Gastroesophageal sphincter (tissue), 4 donors: ENCODE results near the gene FYCO1. TPM values are rescaled to one million over a fixed set of nuclear protein-coding genes. Genes with fewer than 3 reads are reported as not detected.

Experiments
- ATAC-seq: fragments of 150-250 bp; one replicate; pipeline ENCODE4 v1.9.1; 2016; ENCODE audit warnings: mild to moderate bottlenecking, moderate library complexity
- H3K27ac ChIP-seq, 4 donors: fragments of 200-600 bp; sonication (generic) in 3 of 4; 1 replicate in 3 of 4; 2 replicates in 1 of 4; pipeline ENCODE4 v1.5.1; 2016 to 2019
- H3K27me3 ChIP-seq: fragments of 200-600 bp; sonication (generic); one replicate; pipeline ENCODE4 v1.5.1; 2019
- H3K36me3 ChIP-seq, 2 donors: fragments of 200-600 bp; sonication (generic); one replicate each; pipeline ENCODE4 v1.5.1; 2019; ENCODE audit warnings: control low read depth in 1 of 2
- H3K4me1 ChIP-seq, 3 donors: fragments of 200-600 bp; sonication (generic); 1 replicate in 2 of 3; 2 replicates in 1 of 3; pipeline ENCODE4 v1.5.1; 2016 to 2019; ENCODE audit warnings: control low read depth in 2 of 3
- H3K4me3 ChIP-seq, 2 donors: fragments of 200-600 bp; sonication (generic); one replicate each; pipeline ENCODE4 v1.5.1; 2019; ENCODE audit warnings: mild to moderate bottlenecking in 1 of 2, moderate library complexity in 1 of 2
- H3K9me3 ChIP-seq, 3 donors: fragments of 200-600 bp; sonication (generic); one replicate each; pipeline ENCODE4 v1.5.1; 2017 to 2019; ENCODE audit warnings: control low read depth in 2 of 3
- CTCF ChIP-seq, 4 experiments: fragments of 200-600 bp in 2 of 4; fragments of 450-650 bp in 2 of 4; sonication (generic) in 1 of 4; IDR thresholded peaks; one replicate each; pipeline ENCODE4 v1.5.1; 2017 to 2019; ENCODE audit warnings: antibody characterized with exemption in 4 of 4, mild to moderate bottlenecking in 2 of 4, moderate library complexity in 2 of 4
- EP300 ChIP-seq: sonication (generic); formaldehyde crosslinking; IDR thresholded peaks from one replicate; pipeline ENCODE4 v1.6.1; 2017; ENCODE audit warnings: antibody characterized with exemption, mild to moderate bottlenecking
- POLR2A ChIP-seq, 2 donors: fragments of 450-650 bp; IDR thresholded peaks; one replicate each; pipeline ENCODE4 v1.6.1; 2017; ENCODE audit warnings: antibody characterized with exemption in 2 of 2, mild to moderate bottlenecking in 2 of 2, moderate library complexity in 1 of 2
- POLR2AphosphoS5 ChIP-seq: sonication (generic); formaldehyde crosslinking; IDR thresholded peaks from one replicate; pipeline ENCODE4 v1.6.1; 2017; ENCODE audit warnings: antibody characterized with exemption
- WGBS, 2 donors: methylation state at CpG; one replicate each; pipeline ENCODE4 v1.1.5; 2018; ENCODE audit warnings: low coverage in 1 of 2; 5-methylcytosine and 5-hydroxymethylcytosine counted together
- total RNA-seq, 4 donors: library from RNA; depleted of rRNA; stranded (reverse); fragments of >200 nt; gene quantifications; one replicate each; pipeline ENCODE4 v1.1.0, GENCODE V29; 2016

Gene FYCO1
- total RNA-seq, 4 donors from 2014 or later, result 66.8 to 144 (median 97.3) TPM

- peaks cover 0 to 10% (median 0%) of the 10 kb centered on the region in 3 donors for H3K4me1 ChIP-seq
- H3K4me3 ChIP-seq, result no peak overlapping the region
- H3K36me3 ChIP-seq, result peaks cover 0 to 100% of the 10 kb centered on the region in 2 donors
- H3K27ac ChIP-seq, result peak overlapping the region in 1 of 4 donors; percentile 31
- TF ChIP-seq EP300, result no peak
- TF ChIP-seq POLR2AphosphoS5, result no peak
- no peak for TF ChIP-seq POLR2A (IDR thresholded peaks at IDR 0.05)
- no peak for TF ChIP-seq CTCF (IDR thresholded peaks at IDR 0.05)
- H3K9me3 ChIP-seq, result no peaks in the 10 kb centered on the region
- no peaks in the 10 kb centered on the region for H3K27me3 ChIP-seq
- peak; percentile 27 for ATAC-seq
- WGBS, 2 donors, result 94% methylated on average over 3 of the region's 6 CpGs; no CpG with 5 or more reads in 1 of the 2 donors
Measured at GRCh38 chr3:45958321-45958791, 37.3 kb downstream of the FYCO1 start.

- Histone ChIP-seq H3K9me3 (no peaks in the 10 kb centered on the region), H3K27ac (no peak overlapping the region), H3K36me3 (peaks cover 0 to 100% of the 10 kb centered on the region in 2 donors), H3K4me3 (no peak overlapping the region), H3K4me1 (peaks cover 0 to 10% (median 0%) of the 10 kb centered on the region in 3 donors), H3K27me3 (no peaks in the 10 kb centered on the region)
- ATAC-seq, result no peak
- no peak for TF ChIP-seq CTCF (IDR thresholded peaks at IDR 0.05)
- TF ChIP-seq POLR2AphosphoS5, result no peak
- no peak for TF ChIP-seq POLR2A (IDR thresholded peaks at IDR 0.05)
- WGBS, 2 donors, result 30 to 53% methylated on average over 2 of the region's 5 CpGs
Measured at GRCh38 chr3:45957586-45957985, 38.0 kb downstream of the FYCO1 start.

GRCh38 chr3:45955706-45956105 lies 39.9 kb downstream of the FYCO1 start:
- no peak overlapping the region for H3K4me3 ChIP-seq
- H3K27me3 ChIP-seq, result no peaks in the 10 kb centered on the region
- no peaks in the 10 kb centered on the region for H3K9me3 ChIP-seq
- H3K4me1 ChIP-seq, result peaks cover 0 to 11% (median 0%) of the 10 kb centered on the region in 3 donors
- no peak for TF ChIP-seq POLR2A (IDR thresholded peaks at IDR 0.05)
- no peak for TF ChIP-seq CTCF (IDR thresholded peaks at IDR 0.05)
- TF ChIP-seq POLR2AphosphoS5, result no peak
- no peak for TF ChIP-seq EP300
- 70 to 80% methylated on average over 1 to 3 of the region's 4 CpGs for WGBS, 2 donors
- ATAC-seq, result no peak
- H3K27ac ChIP-seq, result no peak overlapping the region
- peaks cover 0 to 100% of the 10 kb centered on the region in 2 donors for H3K36me3 ChIP-seq

GRCh38 chr3:45955017-45955647 lies 40.5 kb downstream of the FYCO1 start:
- Histone ChIP-seq H3K4me1 (peaks cover 0 to 16% (median 0%) of the 10 kb centered on the region in 3 donors), H3K9me3 (no peaks in the 10 kb centered on the region), H3K27ac (no peak overlapping the region), H3K36me3 (peaks cover 0 to 100% of the 10 kb centered on the region in 2 donors), H3K27me3 (no peaks in the 10 kb centered on the region), H3K4me3 (no peak overlapping the region)
- WGBS, 2 donors, result 75 to 84% methylated on average over 7 to 8 of the region's 11 CpGs
- ATAC-seq, result no peak
- no peak for TF ChIP-seq EP300
- no peak for TF ChIP-seq POLR2AphosphoS5
- no peak for TF ChIP-seq CTCF (IDR thresholded peaks at IDR 0.05)
- no peak for TF ChIP-seq POLR2A (IDR thresholded peaks at IDR 0.05)

- no peaks in the 10 kb centered on the region for H3K27me3 ChIP-seq
- no peak for TF ChIP-seq POLR2A (IDR thresholded peaks at IDR 0.05)
- TF ChIP-seq CTCF (IDR thresholded peaks at IDR 0.05), result no peak
- TF ChIP-seq EP300, result no peak
- TF ChIP-seq POLR2AphosphoS5, result no peak
- no peak for ATAC-seq
- H3K9me3 ChIP-seq, result no peaks in the 10 kb centered on the region
- peaks cover 0 to 22% (median 0%) of the 10 kb centered on the region in 3 donors for H3K4me1 ChIP-seq
- no CpG with 5 or more reads among the region's 3 CpGs for WGBS, 2 donors
- H3K4me3 ChIP-seq, result no peak overlapping the region
- no peak overlapping the region for H3K27ac ChIP-seq
- H3K36me3 ChIP-seq, result peaks cover 0 to 100% of the 10 kb centered on the region in 2 donors
Measured at GRCh38 chr3:45954306-45954705, 41.3 kb downstream of the FYCO1 start.
